Cortex of kidney (tissue), 1 donor: ENCODE measurements around the gene KLHL29.
"Not testable (repeated sequence)": the region's sequence is repeated elsewhere in the genome, so short reads cannot be mapped to it uniquely, and the experiment has no call there.

ENCODE experiments used
- DNase-seq: peaks from one replicate; lab custom pipeline; 2025; lab: John Stamatoyannopoulos, UW

KLHL29 gene

GRCh38 chr2:23367760-23368159, 17.2 kb upstream of the KLHL29 start:
- no peak for DNase-seq

GRCh38 chr2:23373666-23374065, 11.3 kb upstream of the KLHL29 start:
- DNase-seq = no peak

GRCh38 chr2:23375448-23375847, 9.5 kb upstream of the KLHL29 start:
- DNase-seq = no peak

GRCh38 chr2:23376075-23376474, 8.9 kb upstream of the KLHL29 start:
- no peak for DNase-seq

GRCh38 chr2:23376972-23377371, 8.0 kb upstream of the KLHL29 start:
- no peak for DNase-seq

- no peak for DNase-seq
Measured at GRCh38 chr2:23377771-23378170, 7.2 kb upstream of the KLHL29 start.

- no peak for DNase-seq
Measured at GRCh38 chr2:23378496-23378895, 6.5 kb upstream of the KLHL29 start.

- no peak for DNase-seq
Measured at GRCh38 chr2:23379220-23379695, 5.7 kb upstream of the KLHL29 start.

GRCh38 chr2:23380562-23381065, 4.4 kb upstream of the KLHL29 start:
- DNase-seq = no peak

GRCh38 chr2:23381084-23381483, 3.9 kb upstream of the KLHL29 start:
- no peak for DNase-seq

- DNase-seq = no peak
Measured at GRCh38 chr2:23381485-23381884, 3.5 kb upstream of the KLHL29 start.

- no peak for DNase-seq
Measured at GRCh38 chr2:23383100-23383499, 1.9 kb upstream of the KLHL29 start.

- no peak for DNase-seq
Measured at GRCh38 chr2:23385351-23385747, 370 bp downstream of the KLHL29 start.

- DNase-seq = no peak
Measured at GRCh38 chr2:23385748-23386338, 864 bp downstream of the KLHL29 start.

- no peak for DNase-seq
Measured at GRCh38 chr2:23386339-23387220, 1.6 kb downstream of the KLHL29 start.

GRCh38 chr2:23387221-23387550, 2.2 kb downstream of the KLHL29 start:
- no peak for DNase-seq

GRCh38 chr2:23387845-23388244, 2.9 kb downstream of the KLHL29 start:
- no peak for DNase-seq

GRCh38 chr2:23388294-23388693, 3.3 kb downstream of the KLHL29 start:
- no peak for DNase-seq

- no peak for DNase-seq
Measured at GRCh38 chr2:23388756-23389514, 4.0 kb downstream of the KLHL29 start.

GRCh38 chr2:23390152-23390551, 5.2 kb downstream of the KLHL29 start:
- no peak for DNase-seq

GRCh38 chr2:23391237-23391736, 6.3 kb downstream of the KLHL29 start:
- not testable (repeated sequence) for DNase-seq

- no peak for DNase-seq
Measured at GRCh38 chr2:23393722-23394121, 8.7 kb downstream of the KLHL29 start.
